Activated T-helper 17 cell treated with anti-CD3 and anti-CD28 coated beads, Interleukin-2, amount 50 U/mL, for 72 hours (primary cell): ENCODE measurements around the gene EXOSC1. TPM values are rescaled to one million over a fixed set of nuclear protein-coding genes. Genes with fewer than 3 reads are reported as not detected.
A peak's percentile ranks its signal among the peaks of the same experiment; 100 is the strongest.
"Not testable (repeated sequence)": the region's sequence is repeated elsewhere in the genome, so short reads cannot be mapped to it uniquely, and the experiment has no call there.

ENCODE experiments used
- ATAC-seq: fragments of 150-1000 bp; cut with Tn5 transposase; replicated peaks from 2 replicates; pipeline ENCODE4 v1.10.0; 2021; ENCODE audit warnings: mild to moderate bottlenecking, moderate library complexity
- H3K27ac Mint-ChIP-seq: one replicate; pipeline ENCODE4 v1.8.0; 2022; ENCODE audit warnings: mixed read lengths
- H3K27me3 Mint-ChIP-seq: one replicate; pipeline ENCODE4 v1.8.0; 2022; ENCODE audit warnings: mixed read lengths
- H3K36me3 Mint-ChIP-seq: one replicate; pipeline ENCODE4 v1.8.0; 2022; ENCODE audit warnings: low read depth, mild to moderate bottlenecking, mixed read lengths
- H3K4me1 Mint-ChIP-seq: one replicate; pipeline ENCODE4 v1.8.0; 2022; ENCODE audit warnings: mixed read lengths
- H3K4me3 Mint-ChIP-seq: one replicate; pipeline ENCODE4 v1.8.0; 2022; ENCODE audit warnings: mild to moderate bottlenecking, mixed read lengths
- H3K9me3 Mint-ChIP-seq: one replicate; pipeline ENCODE4 v1.8.0; 2022; ENCODE audit warnings: mixed read lengths
- total RNA-seq, 2 donors: library from RNA; stranded (reverse); gene quantifications; one replicate each; pipeline ENCODE4 v1.2.3, GENCODE V29; 2022

EXOSC1 gene
- total RNA-seq, 2 donors from 2014 or later = 49.7 to 54.2 TPM

- no peak for ATAC-seq
- peak overlapping the region; percentile 60 for H3K4me3 Mint-ChIP-seq
- H3K36me3 Mint-ChIP-seq = peaks cover 2% of the 10 kb centered on the region
- H3K4me1 Mint-ChIP-seq = peaks cover 3% of the 10 kb centered on the region
- peak overlapping the region; percentile 60 for H3K27ac Mint-ChIP-seq
- no peaks in the 10 kb centered on the region for H3K27me3 Mint-ChIP-seq
- H3K9me3 Mint-ChIP-seq = peaks cover 1% of the 10 kb centered on the region
Observed at GRCh38 chr10:97407952-97408248, 37.9 kb downstream of the EXOSC1 start.

GRCh38 chr10:97407211-97407951 is 38.4 kb downstream of the EXOSC1 start:
- H3K27me3 Mint-ChIP-seq = no peaks in the 10 kb centered on the region
- peak overlapping the region; percentile 60 for H3K27ac Mint-ChIP-seq
- H3K36me3 Mint-ChIP-seq = no peaks in the 10 kb centered on the region
- H3K4me3 Mint-ChIP-seq = peak overlapping the region; percentile 60
- H3K9me3 Mint-ChIP-seq = no peaks in the 10 kb centered on the region
- H3K4me1 Mint-ChIP-seq = no peaks in the 10 kb centered on the region
- peak; percentile 97 for ATAC-seq

GRCh38 chr10:97406483-97406882 is 39.3 kb downstream of the EXOSC1 start:
- H3K27me3 Mint-ChIP-seq, H3K4me1 Mint-ChIP-seq, ATAC-seq, H3K36me3 Mint-ChIP-seq, H3K27ac Mint-ChIP-seq, H3K9me3 Mint-ChIP-seq: not testable (repeated sequence)
- peak overlapping the region; percentile 60 for H3K4me3 Mint-ChIP-seq

- ATAC-seq = no peak
- H3K4me1 Mint-ChIP-seq = no peaks in the 10 kb centered on the region
- H3K27me3 Mint-ChIP-seq = no peaks in the 10 kb centered on the region
- no peak overlapping the region for H3K27ac Mint-ChIP-seq
- H3K9me3 Mint-ChIP-seq = no peaks in the 10 kb centered on the region
- H3K4me3 Mint-ChIP-seq = no peak overlapping the region
- peaks cover 4% of the 10 kb centered on the region for H3K36me3 Mint-ChIP-seq
Observed at GRCh38 chr10:97406064-97406463, 39.7 kb downstream of the EXOSC1 start.

- H3K27me3 Mint-ChIP-seq = no peaks in the 10 kb centered on the region
- no peak overlapping the region for H3K27ac Mint-ChIP-seq
- H3K4me3 Mint-ChIP-seq = no peak overlapping the region
- H3K9me3 Mint-ChIP-seq = no peaks in the 10 kb centered on the region
- H3K36me3 Mint-ChIP-seq = peaks cover 16% of the 10 kb centered on the region
- no peak for ATAC-seq
- no peaks in the 10 kb centered on the region for H3K4me1 Mint-ChIP-seq
Observed at GRCh38 chr10:97404044-97404443, 41.8 kb downstream of the EXOSC1 start.

GRCh38 chr10:97401455-97401919 is 44.3 kb downstream of the EXOSC1 start:
- peak overlapping the region; percentile 95 for H3K4me3 Mint-ChIP-seq
- no peaks in the 10 kb centered on the region for H3K4me1 Mint-ChIP-seq
- no peaks in the 10 kb centered on the region for H3K27me3 Mint-ChIP-seq
- H3K27ac Mint-ChIP-seq = peak overlapping the region; percentile 95
- H3K9me3 Mint-ChIP-seq = no peaks in the 10 kb centered on the region
- peaks cover 30% of the 10 kb centered on the region for H3K36me3 Mint-ChIP-seq
- no peak for ATAC-seq

- Mint-ChIP-seq H3K4me1 (no peaks in the 10 kb centered on the region), H3K27ac (peak within 1 kb of the TSS; percentile 95), H3K27me3 (no peaks in the 10 kb centered on the region), H3K9me3 (no peaks in the 10 kb centered on the region), H3K36me3 (peaks cover 36% of the 10 kb centered on the region), H3K4me3 (peak within 1 kb of the TSS; percentile 95)
- peak; percentile 100 for ATAC-seq
Observed at GRCh38 chr10:97400665-97401454, 44.9 kb downstream of the EXOSC1 start, which contains the start of gene RRP12. RRP12 (minus strand) TSS chr10:97401340; CDS start chr10:97401231, 109 bp downstream.

- peak; percentile 31 for ATAC-seq
- Mint-ChIP-seq H3K4me1 (no peaks in the 10 kb centered on the region), H3K9me3 (no peaks in the 10 kb centered on the region), H3K27ac (peak overlapping the region; percentile 95), H3K4me3 (peak overlapping the region; percentile 95), H3K36me3 (peaks cover 44% of the 10 kb centered on the region), H3K27me3 (no peaks in the 10 kb centered on the region)
Observed at GRCh38 chr10:97399843-97400545, 45.8 kb downstream of the EXOSC1 start.

- no peaks in the 10 kb centered on the region for H3K9me3 Mint-ChIP-seq
- ATAC-seq = no peak
- H3K4me3 Mint-ChIP-seq = no peak overlapping the region
- H3K27ac Mint-ChIP-seq = no peak overlapping the region
- no peaks in the 10 kb centered on the region for H3K4me1 Mint-ChIP-seq
- H3K36me3 Mint-ChIP-seq = peaks cover 77% of the 10 kb centered on the region
- no peaks in the 10 kb centered on the region for H3K27me3 Mint-ChIP-seq
Observed at GRCh38 chr10:97396056-97396455, 49.8 kb downstream of the EXOSC1 start.

GRCh38 chr10:97393034-97393573 is 52.7 kb downstream of the EXOSC1 start:
- no peak overlapping the region for H3K27ac Mint-ChIP-seq
- H3K36me3 Mint-ChIP-seq = peaks cover 95% of the 10 kb centered on the region

GRCh38 chr10:97390091-97390490 is 55.7 kb downstream of the EXOSC1 start:
- H3K4me1 Mint-ChIP-seq = no peaks in the 10 kb centered on the region
- no peaks in the 10 kb centered on the region for H3K9me3 Mint-ChIP-seq
- H3K27me3 Mint-ChIP-seq = no peaks in the 10 kb centered on the region
- no peak overlapping the region for H3K27ac Mint-ChIP-seq
- H3K4me3 Mint-ChIP-seq = no peak overlapping the region
- H3K36me3 Mint-ChIP-seq = peaks cover 96% of the 10 kb centered on the region
- ATAC-seq = no peak

More at GRCh38 chr10:97393034-97393573, 52.7 kb downstream of the EXOSC1 start:
- no peaks in the 10 kb centered on the region for H3K9me3 Mint-ChIP-seq
- ATAC-seq = no peak
- no peaks in the 10 kb centered on the region for H3K4me1 Mint-ChIP-seq
- no peaks in the 10 kb centered on the region for H3K27me3 Mint-ChIP-seq
- H3K4me3 Mint-ChIP-seq = no peak overlapping the region

GRCh38 chr10:97388152-97388551 is 57.7 kb downstream of the EXOSC1 start:
- H3K36me3 Mint-ChIP-seq = peaks cover 90% of the 10 kb centered on the region
- H3K27me3 Mint-ChIP-seq = no peaks in the 10 kb centered on the region
- no peak for ATAC-seq
- H3K4me1 Mint-ChIP-seq = no peaks in the 10 kb centered on the region
- H3K27ac Mint-ChIP-seq = no peak overlapping the region
- no peak overlapping the region for H3K4me3 Mint-ChIP-seq
- H3K9me3 Mint-ChIP-seq = no peaks in the 10 kb centered on the region
